HL-60 (cell line): ENCODE measurements around the gene SBNO2.

Experiments
- DNase-seq, 2 experiments: peaks; one replicate each; pipeline ENCODE4 v3.0.0-alpha.2; 2010 to 2020; ENCODE audit warnings: low read depth in 1 of 2, low spot score in 1 of 2
- H3K27ac ChIP-seq: fragments of 250-450 bp; sonication (Bioruptor Pico); replicated peaks from 2 replicates; pipeline ENCODE4 v1.5.1; 2020; ENCODE audit warnings: mild to moderate bottlenecking, moderate library complexity
- H3K27me3 ChIP-seq: fragments of 250-450 bp; sonication (Bioruptor Pico); 2 replicates; pipeline ENCODE4 v1.5.1; 2021; ENCODE audit warnings: mild to moderate bottlenecking, moderate library complexity; ENCODE audit not compliant: insufficient read depth, poor library complexity, severe bottlenecking
- H3K4me3 ChIP-seq: replicated peaks from 2 replicates; pipeline ENCODE4 v1.5.1; 2011; ENCODE audit warnings: mild to moderate bottlenecking, control low read depth, low read length; ENCODE audit not compliant: insufficient read depth
- CTCF ChIP-seq: IDR thresholded peaks from one replicate; pipeline ENCODE4 v1.5.1; 2011; ENCODE audit warnings: low read length, control low read depth, inconsistent platforms; ENCODE audit not compliant: insufficient read depth
- GABPA ChIP-seq: IDR thresholded peaks from 2 replicates; pipeline ENCODE4 v1.6.1; 2012; ENCODE audit warnings: low read depth
- POLR2AphosphoS5 ChIP-seq: IDR thresholded peaks from 2 replicates; pipeline ENCODE4 v1.6.1; 2012; ENCODE audit warnings: low read depth
- REST ChIP-seq: IDR thresholded peaks from 2 replicates; pipeline ENCODE4 v1.6.1; 2012; ENCODE audit warnings: low read depth; ENCODE audit not compliant: insufficient replicate concordance
- SPI1 ChIP-seq: IDR thresholded peaks from 2 replicates; pipeline ENCODE4 v1.6.1; 2012; ENCODE audit warnings: low read depth, mild to moderate bottlenecking, borderline replicate concordance

The SBNO2 gene

GRCh38 chr19:1162404-1163282 lies 11.4 kb downstream of the SBNO2 start:
- no peak for DNase-seq
- TF ChIP-seq GABPA = no peak
- no peak for TF ChIP-seq POLR2AphosphoS5
- no peak for TF ChIP-seq REST
- no peak for TF ChIP-seq CTCF
- TF ChIP-seq SPI1 = no peak
- Histone ChIP-seq H3K27ac (no peak overlapping the region), H3K27me3 (no peaks in the 10 kb centered on the region), H3K4me3 (no peak overlapping the region)

DNA sequence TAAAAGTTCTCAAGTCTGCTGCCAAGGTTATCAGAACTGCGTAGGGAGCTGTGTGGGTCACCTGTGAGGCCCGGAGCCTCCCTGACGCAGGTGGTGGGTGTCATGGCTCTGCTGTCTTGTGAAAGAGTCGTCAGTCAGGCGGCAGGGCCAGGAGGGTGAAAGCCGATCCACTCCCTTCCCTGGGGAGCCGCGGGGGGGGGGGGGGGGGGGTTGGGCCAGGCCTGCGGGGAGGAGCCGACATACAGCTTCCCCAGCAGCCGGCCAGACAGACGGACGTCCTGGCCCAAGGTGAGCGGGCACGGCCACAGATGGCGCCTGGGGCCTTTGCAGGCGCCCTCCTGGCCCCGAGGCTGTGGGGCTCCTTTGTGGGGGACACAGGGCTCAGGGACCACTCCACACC lies 12.4 kb downstream of the SBNO2 start:
- Histone ChIP-seq H3K27me3 (no peaks in the 10 kb centered on the region), H3K27ac (no peak overlapping the region), H3K4me3 (no peak overlapping the region)
- DNase-seq = no peak
- TF ChIP-seq CTCF (no peak), REST (no peak), POLR2AphosphoS5 (no peak), GABPA (no peak), SPI1 (no peak)

GRCh38 chr19:1159864-1160595 lies 14.0 kb downstream of the SBNO2 start:
- H3K27ac ChIP-seq = no peak overlapping the region
- no peak for DNase-seq
- no peaks in the 10 kb centered on the region for H3K27me3 ChIP-seq
- no peak for TF ChIP-seq SPI1
- H3K4me3 ChIP-seq = no peak overlapping the region

- Histone ChIP-seq H3K27ac (no peak overlapping the region), H3K27me3 (no peaks in the 10 kb centered on the region), H3K4me3 (no peak overlapping the region)
- TF ChIP-seq SPI1 (no peak), GABPA (no peak), REST (no peak), POLR2AphosphoS5 (no peak), CTCF (no peak)
- no peak for DNase-seq
Measured at GRCh38 chr19:1158885-1159448, 15.1 kb downstream of the SBNO2 start.
